H1 (cell line): ENCODE results near the gene BTG2. TPM values are rescaled to one million over a fixed set of nuclear protein-coding genes. Genes with fewer than 3 reads are reported as not detected.

Experiments
- CTCF ChIA-PET: fragments of 300-600 bp; sonication (Branson Sonifier 250); formaldehyde crosslinking; loops from one replicate; lab custom pipeline; 2021; ENCODE audit not compliant: partially characterized antibody; lab: Charles Lee
- POLR2A ChIA-PET: fragments of 300-600 bp; sonication (Branson Sonifier 250); formaldehyde crosslinking; loops from one replicate; lab custom pipeline; 2021; ENCODE audit warnings: inconsistent platforms; ENCODE audit not compliant: partially characterized antibody; lab: Charles Lee
- DNase-seq, 2 experiments: peaks; one replicate each; pipeline versions ENCODE4 v3.0.0 to v3.0.0-alpha.2; 2010 to 2022; ENCODE audit warnings: low spot score in 2 of 2, low read depth in 1 of 2, mixed read lengths in 1 of 2
- FAIRE-seq: peaks from 2 replicates; lab custom pipeline; 2011; peaks lifted over from hg19 to GRCh38; lab: Jason Lieb, UNC
- H2AFZ ChIP-seq: 2 replicates; pipeline ENCODE4 v1.8.1; 2012; ENCODE audit warnings: low read length, inconsistent platforms
- H2AK5ac ChIP-seq: 2 replicates; pipeline ENCODE4 v1.6.1; 2013; ENCODE audit warnings: low read depth, low read length
- H2BK120ac ChIP-seq: replicated peaks from 2 replicates; pipeline ENCODE3; 2013; ENCODE audit warnings: low read depth, low read length, inconsistent platforms
- H2BK12ac ChIP-seq: 2 replicates; pipeline ENCODE4 v1.6.1; 2013; ENCODE audit warnings: low read depth, low read length
- H2BK15ac ChIP-seq: 2 replicates; pipeline ENCODE4 v1.6.1; 2013; ENCODE audit warnings: low read length
- H2BK20ac ChIP-seq: 2 replicates; pipeline ENCODE4 v1.6.1; 2013; ENCODE audit warnings: low read length
- H2BK5ac ChIP-seq: 2 replicates; pipeline ENCODE4 v1.6.1; 2013; ENCODE audit warnings: low read depth, low read length
- H3K14ac ChIP-seq: 2 replicates; pipeline ENCODE4 v1.6.1; 2013; ENCODE audit warnings: inconsistent platforms; ENCODE audit not compliant: insufficient read length
- H3K18ac ChIP-seq: 2 replicates; pipeline ENCODE4 v1.6.1; 2013; ENCODE audit warnings: low read length; ENCODE audit errors: extremely low read depth
- H3K23ac ChIP-seq: 2 replicates; pipeline ENCODE4 v1.6.1; 2013; ENCODE audit warnings: inconsistent platforms; ENCODE audit not compliant: insufficient read length
- H3K23me2 ChIP-seq: 2 replicates; pipeline ENCODE4 v1.6.1; 2013; ENCODE audit warnings: low read depth, low read length
- H3K27ac ChIP-seq: 2 replicates; pipeline ENCODE4 v1.6.1; 2011; ENCODE audit warnings: low read depth, low read length, inconsistent platforms
- H3K27me3 ChIP-seq, 4 experiments: replicated peaks in 1 of 4; 1 replicate in 1 of 4; 2 replicates in 3 of 4; pipeline versions ENCODE4 v1.6.1 to v1.8.1; 2011 to 2013; ENCODE audit warnings: low read length in 3 of 4, mild to moderate bottlenecking in 3 of 4, inconsistent platforms in 2 of 4, mixed read lengths in 2 of 4, moderate library complexity in 1 of 4; ENCODE audit not compliant: control insufficient read depth in 3 of 4, insufficient read depth in 3 of 4; ENCODE audit errors: extremely low read depth in 1 of 4
- H3K36me3 ChIP-seq, 4 experiments: 2 replicates each; pipeline versions ENCODE4 v1.6.1 to v1.8.1; 2011 to 2013; ENCODE audit warnings: mild to moderate bottlenecking in 4 of 4, low read length in 3 of 4, moderate library complexity in 2 of 4, control low read depth in 1 of 4, inconsistent platforms in 1 of 4; ENCODE audit not compliant: insufficient read depth in 4 of 4, control insufficient read depth in 2 of 4
- H3K4ac ChIP-seq: replicated peaks from 2 replicates; pipeline ENCODE3; 2013; ENCODE audit warnings: low read length, low read depth, mixed read lengths, inconsistent platforms; ENCODE audit not compliant: insufficient read length
- H3K4me1 ChIP-seq, 4 experiments: replicated peaks in 1 of 4; 1 replicate in 1 of 4; 2 replicates in 3 of 4; pipeline versions ENCODE4 v1.6.1 to v1.8.1; 2011 to 2013; ENCODE audit warnings: low read length in 3 of 4, inconsistent platforms in 2 of 4, mixed read lengths in 1 of 4; ENCODE audit not compliant: insufficient read depth in 4 of 4, control insufficient read depth in 3 of 4
- H3K4me2 ChIP-seq, 2 experiments: 2 replicates each; pipeline versions ENCODE4 v1.6.1 to v1.8.1; 2011 to 2013; ENCODE audit warnings: low read depth in 2 of 2, low read length in 2 of 2, control low read depth in 1 of 2, inconsistent platforms in 1 of 2, mild to moderate bottlenecking in 1 of 2; ENCODE audit not compliant: insufficient read depth in 1 of 2
- H3K4me3 ChIP-seq, 4 experiments: fragments of 200-600, 300-600 bp in 1 of 4; sonication (generic), shearing (Covaris generic), sonication (Bioruptor Twin) in 1 of 4; 2 replicates each; pipeline versions ENCODE4 v1.5.1 to v1.8.1; 2011 to 2016; ENCODE audit warnings: low read length in 4 of 4, low read depth in 3 of 4, control low read depth in 2 of 4, inconsistent platforms in 2 of 4, mild to moderate bottlenecking in 2 of 4, mixed read lengths in 1 of 4, moderate library complexity in 1 of 4; ENCODE audit not compliant: insufficient read depth in 2 of 4; ENCODE audit errors: extremely low read depth in 1 of 4
- H3K56ac ChIP-seq: replicated peaks from 2 replicates; pipeline ENCODE3; 2013; ENCODE audit warnings: low read depth, mild to moderate bottlenecking, mixed read lengths, low read length, inconsistent platforms; ENCODE audit not compliant: insufficient read length
- H3K79me1 ChIP-seq: 2 replicates; pipeline ENCODE4 v1.6.1; 2013; ENCODE audit warnings: low read depth, low read length, control low read depth
- H3K79me2 ChIP-seq, 2 experiments: 2 replicates each; pipeline versions ENCODE4 v1.6.1 to v1.8.1; 2012 to 2013; ENCODE audit warnings: low read length in 2 of 2, mild to moderate bottlenecking in 2 of 2, inconsistent platforms in 1 of 2; ENCODE audit not compliant: insufficient read depth in 2 of 2, control insufficient read depth in 1 of 2
- H3K9ac ChIP-seq, 4 experiments: replicated peaks in 1 of 4; 1 replicate in 1 of 4; 2 replicates in 3 of 4; pipeline versions ENCODE4 v1.6.1 to v1.8.1; 2011 to 2013; ENCODE audit warnings: low read depth in 3 of 4, low read length in 3 of 4, control low read depth in 2 of 4, mild to moderate bottlenecking in 2 of 4, moderate library complexity in 2 of 4, inconsistent platforms in 1 of 4; ENCODE audit errors: extremely low read depth in 1 of 4
- H3K9me3 ChIP-seq, 2 experiments: 2 replicates each; pipeline versions ENCODE4 v1.6.1 to v1.8.1; 2012 to 2013; ENCODE audit warnings: mild to moderate bottlenecking in 2 of 2, moderate library complexity in 2 of 2, control low read depth in 1 of 2, inconsistent platforms in 1 of 2, low read depth in 1 of 2, low read length in 1 of 2, mixed read lengths in 1 of 2; ENCODE audit not compliant: insufficient read depth in 2 of 2
- H4K20me1 ChIP-seq, 2 experiments: replicated peaks in 1 of 2; 2 replicates each; pipeline versions ENCODE3 to v1.8.1; 2011 to 2013; ENCODE audit warnings: inconsistent platforms in 2 of 2, low read length in 2 of 2, mild to moderate bottlenecking in 1 of 2; ENCODE audit not compliant: insufficient read depth in 2 of 2, control insufficient read depth in 1 of 2
- H4K5ac ChIP-seq: 2 replicates; pipeline ENCODE4 v1.6.1; 2013; ENCODE audit warnings: low read length, low read depth, mixed read lengths, inconsistent platforms; ENCODE audit not compliant: insufficient read length
- H4K8ac ChIP-seq: 2 replicates; pipeline ENCODE4 v1.8.0; 2013; ENCODE audit warnings: mild to moderate bottlenecking, moderate library complexity, low read length, inconsistent platforms; ENCODE audit not compliant: insufficient read depth; ENCODE audit errors: extremely low read depth
- H4K91ac ChIP-seq: replicated peaks from 2 replicates; pipeline ENCODE3; 2013; ENCODE audit warnings: low read length, mixed read lengths, inconsistent platforms; ENCODE audit not compliant: insufficient read length
- CBX8 ChIP-seq: fragments of 300-800, 300-1000 bp; sonication (generic); IDR thresholded peaks from 2 replicates; pipeline ENCODE4 v1.7.1; 2016; ENCODE audit warnings: low read depth, low read length, borderline replicate concordance
- CTCF ChIP-seq, 3 experiments: IDR thresholded peaks; 1 replicate in 2 of 3; 2 replicates in 1 of 3; pipeline versions ENCODE4 v1.5.1 to v1.6.1; 2011; ENCODE audit warnings: low read length in 3 of 3, mild to moderate bottlenecking in 3 of 3, inconsistent platforms in 2 of 3, low read depth in 1 of 3, moderate library complexity in 1 of 3; ENCODE audit not compliant: insufficient read depth in 1 of 3; ENCODE audit errors: control extremely low read depth in 1 of 3
- EGR1 ChIP-seq: IDR thresholded peaks from 2 replicates; pipeline ENCODE4 v1.6.1; 2011; ENCODE audit warnings: low read depth, low read length, borderline replicate concordance
- EZH2 ChIP-seq: fragments of 200-600 bp; sonication (generic); IDR thresholded peaks from 2 replicates; pipeline ENCODE4 v1.7.1; 2012; ENCODE audit warnings: low read depth, mild to moderate bottlenecking, moderate library complexity, low read length, inconsistent platforms; ENCODE audit not compliant: severe bottlenecking
- GTF2F1 ChIP-seq: IDR thresholded peaks from 2 replicates; pipeline ENCODE4 v1.6.1; 2012; ENCODE audit warnings: low read depth, low read length, improper control_type of control experiment, borderline replicate concordance
- JUN ChIP-seq: IDR thresholded peaks from 2 replicates; pipeline ENCODE4 v1.6.1; 2011; ENCODE audit warnings: low read depth, mild to moderate bottlenecking, improper control_type of control experiment, low read length
- SP1 ChIP-seq: IDR thresholded peaks from 2 replicates; pipeline ENCODE4 v1.6.1; 2011; ENCODE audit warnings: low read depth, low read length
- TAF7 ChIP-seq: optimal IDR thresholded peaks from 2 replicates; pipeline ENCODE3; 2011; ENCODE audit warnings: low read depth, mild to moderate bottlenecking, inconsistent platforms, low read length, moderate library complexity, borderline replicate concordance
- ZNF274 ChIP-seq: IDR thresholded peaks from 2 replicates; pipeline ENCODE4 v1.7.0; 2012; ENCODE audit warnings: low read length, borderline replicate concordance; ENCODE audit errors: extremely low read depth
- WGBS, 2 experiments: shearing (Covaris generic) in 1 of 2; methylation state at CpG; one replicate each; pipeline versions ENCODE4 v1.1.6 to v1.1.7; 2013 to 2015; ENCODE audit warnings: low lambda C conversion rate in 2 of 2, mixed read lengths in 2 of 2, inconsistent platforms in 1 of 2, low coverage in 1 of 2, missing lambda C conversion rate in 1 of 2; ENCODE audit not compliant: insufficient replicate concordance in 2 of 2, insufficient coverage in 1 of 2, insufficient read length in 1 of 2; ENCODE audit errors: extremely low coverage in 1 of 2, missing lambda C conversion rate in 1 of 2; 5-methylcytosine and 5-hydroxymethylcytosine counted together
- polyA plus RNA-seq, 7 experiments: library from polyadenylated mRNA; depleted of rRNA in 3 of 7; stranded (reverse) in 5 of 7; unstranded in 2 of 7; fragments of >200 nt in 5 of 7; fragments of 200-250 nt in 2 of 7; gene quantifications; 1 replicate in 5 of 7; 2 replicates in 1 of 7; 4 replicates in 1 of 7; pipeline versions ENCODE4 v1.2.1 to v1.2.3, GENCODE V29; 2011 to 2013; ENCODE audit warnings: missing spikeins in 2 of 7, mixed read lengths in 2 of 7
- total RNA-seq: library from RNA; stranded (reverse); fragmentation: NEBNext Ultra II Directional; extraction: Animal tissue kit (Norgen Biotek cat#: 25700); gene quantifications from 2 replicates; pipeline ENCODE4 v1.2.1, GENCODE V29; 2021

Gene BTG2
- total and polyA plus RNA-seq, 2 of the 8 experiments (the other 6 are each of a cell fraction or from before 2014, with no cell fraction given) = 4.8 to 11.0 TPM

GRCh38 chr1:203338335-203339036, 33.2 kb downstream of the BTG2 start:
- H2BK5ac ChIP-seq = no peak overlapping the region
- H4K91ac ChIP-seq = peak overlapping the region; percentile 4
- H2BK20ac ChIP-seq = 0 out of 2 replicates have a peak overlapping the region, but pooled peaks have one; percentile 23
- peak overlapping the region; percentile 89; the same call in 1 of the 2 replicates for H2AFZ ChIP-seq
- CTCF ChIA-PET = interaction anchor here (0.6 to 24.2 kb wide), 22 partner anchors 13 to 1303 kb away, joined by 3 to 785 read pairs (median 6); partner anchors contain the start of genes FMOD and PRELP
- no peak overlapping the region for H3K9ac ChIP-seq
- peak overlapping the region; percentile 47; the same call in 1 of the 2 replicates for H4K8ac ChIP-seq
- H3K36me3 ChIP-seq = no peaks in the 10 kb centered on the region
- H2AK5ac ChIP-seq = no peak overlapping the region
- no peak overlapping the region for H3K14ac ChIP-seq
- H3K9me3 ChIP-seq = no peaks in the 10 kb centered on the region; a peak in 1 of 4 replicates
- H3K56ac ChIP-seq = no peak overlapping the region
- H3K79me2 ChIP-seq = no peaks in the 10 kb centered on the region
- H4K20me1 ChIP-seq = no peaks in the 10 kb centered on the region
- H3K4me2 ChIP-seq = no peak overlapping the region
- H2BK12ac ChIP-seq = peak overlapping the region; percentile 78; the same call in 1 of the 2 replicates
- no peak overlapping the region for H2BK15ac ChIP-seq
- H3K23me2 ChIP-seq = 0 out of 2 replicates have a peak, but pooled peaks cover 2% of the 10 kb centered on the region
- H3K23ac ChIP-seq = no peak overlapping the region
- no peak overlapping the region for H3K4me3 ChIP-seq
- 42% methylated on average over 15 of the region's 18 CpGs; no CpG with 5 or more reads in 1 of the 2 experiments for WGBS, 2 experiments
- H2BK120ac ChIP-seq = no peak overlapping the region
- H3K27ac ChIP-seq = no peak overlapping the region
- no peak overlapping the region for H3K4ac ChIP-seq
- peaks cover 0 to 3% (median 0%) of the 10 kb centered on the region in 4 experiments; a peak in 2 of 7 replicates for H3K27me3 ChIP-seq
- H3K4me1 ChIP-seq = peaks cover 2 to 4% (median 3%) of the 10 kb centered on the region in 4 experiments; a peak in 5 of 7 replicates
- no peak overlapping the region for H4K5ac ChIP-seq
- POLR2A ChIA-PET = no interaction called here
- no peak overlapping the region for H3K18ac ChIP-seq
- FAIRE-seq = no peak
- H3K79me1 ChIP-seq = no peaks in the 10 kb centered on the region
- DNase-seq = no peak
- TF ChIP-seq TAF7 (no peak), SP1 (no peak), GTF2F1 (0 out of 2 replicates have a peak, but pooled peaks have one; percentile 7), CBX8 (no peak), JUN (no peak), CTCF (IDR thresholded peaks at IDR 0.05; ENCODE audit: control extremely low read depth in 1 of 3, insufficient read depth in 1 of 3, low read depth in 1 of 3, low read length in 3 of 3) (peak; percentile 92 to 97 (median 96)), EZH2 (no peak), EGR1 (no peak), ZNF274 (no peak)
